Central memory CD8-positive, alpha-beta T cell (primary cell): ENCODE data around the gene SECISBP2.
"Not testable (repeated sequence)": the region's sequence is repeated elsewhere in the genome, so short reads cannot be mapped to it uniquely, and the experiment has no call there.

Experiments
- ATAC-seq: fragments of 150-1000 bp; cut with Tn5 transposase; replicated peaks from 2 replicates; pipeline ENCODE4 v1.10.0; 2022; ENCODE audit warnings: mild to moderate bottlenecking, moderate FRiP score, moderate number of reproducible peaks; ENCODE audit not compliant: poor library complexity, severe bottlenecking; ENCODE audit errors: extremely low read depth
- DNase-seq, 2 donors: peaks; one replicate each; pipeline ENCODE4 v3.0.0; 2021; ENCODE audit warnings: low spot score in 2 of 2
- H3K27ac Mint-ChIP-seq: one replicate; pipeline ENCODE4 v1.8.0; 2022; ENCODE audit warnings: low read depth, mild to moderate bottlenecking, moderate library complexity, mixed read lengths
- H3K27me3 Mint-ChIP-seq: one replicate; pipeline ENCODE4 v1.8.0; 2022; ENCODE audit warnings: mixed read lengths
- H3K36me3 Mint-ChIP-seq: one replicate; pipeline ENCODE4 v1.8.0; 2022; ENCODE audit warnings: mild to moderate bottlenecking, moderate library complexity, mixed read lengths; ENCODE audit not compliant: insufficient read depth
- H3K4me1 Mint-ChIP-seq: one replicate; pipeline ENCODE4 v1.8.0; 2022; ENCODE audit warnings: mixed read lengths
- H3K4me3 Mint-ChIP-seq: one replicate; pipeline ENCODE4 v1.8.0; 2022; ENCODE audit warnings: mild to moderate bottlenecking, moderate library complexity, mixed read lengths
- H3K9me3 Mint-ChIP-seq: one replicate; pipeline ENCODE4 v1.8.0; 2022; ENCODE audit warnings: mixed read lengths

Gene SECISBP2

GRCh38 chr9:89291741-89292140 lies 26.6 kb upstream of the SECISBP2 start:
- Mint-ChIP-seq H3K9me3 (no peaks in the 10 kb centered on the region), H3K36me3 (no peaks in the 10 kb centered on the region), H3K27me3 (peaks cover 5% of the 10 kb centered on the region), H3K27ac (no peak overlapping the region), H3K4me1 (no peaks in the 10 kb centered on the region), H3K4me3 (no peak overlapping the region)
- no peak for DNase-seq
- no peak for ATAC-seq

- no peaks in the 10 kb centered on the region for H3K36me3 Mint-ChIP-seq
- no peak overlapping the region for H3K27ac Mint-ChIP-seq
- ATAC-seq (no peak), DNase-seq (no peak)
- H3K27me3 Mint-ChIP-seq = peaks cover 10% of the 10 kb centered on the region
- no peaks in the 10 kb centered on the region for H3K4me1 Mint-ChIP-seq
- H3K4me3 Mint-ChIP-seq = no peak overlapping the region
- no peaks in the 10 kb centered on the region for H3K9me3 Mint-ChIP-seq
Measured at GRCh38 chr9:89293014-89293413, 25.3 kb upstream of the SECISBP2 start.

GRCh38 chr9:89295400-89295799 lies 22.9 kb upstream of the SECISBP2 start:
- ATAC-seq (no peak), DNase-seq (no peak)
- H3K27ac Mint-ChIP-seq = no peak overlapping the region
- H3K4me3 Mint-ChIP-seq = no peak overlapping the region
- no peaks in the 10 kb centered on the region for H3K4me1 Mint-ChIP-seq
- H3K9me3 Mint-ChIP-seq = no peaks in the 10 kb centered on the region
- no peaks in the 10 kb centered on the region for H3K36me3 Mint-ChIP-seq
- H3K27me3 Mint-ChIP-seq = peaks cover 10% of the 10 kb centered on the region

- not testable (repeated sequence) for DNase-seq, H3K36me3 Mint-ChIP-seq, H3K27me3 Mint-ChIP-seq, ATAC-seq, H3K4me1 Mint-ChIP-seq, H3K27ac Mint-ChIP-seq, H3K4me3 Mint-ChIP-seq, H3K9me3 Mint-ChIP-seq
Measured at GRCh38 chr9:89301996-89302395, 16.3 kb upstream of the SECISBP2 start.

GRCh38 chr9:89304020-89304833 lies 14.1 kb upstream of the SECISBP2 start:
- Mint-ChIP-seq H3K9me3 (no peaks in the 10 kb centered on the region), H3K4me1 (no peaks in the 10 kb centered on the region), H3K27me3 (no peaks in the 10 kb centered on the region), H3K36me3 (peaks cover 2% of the 10 kb centered on the region), H3K4me3 (no peak overlapping the region), H3K27ac (no peak overlapping the region)
- DNase-seq (no peak), ATAC-seq (no peak)

GRCh38 chr9:89304834-89305188 lies 13.5 kb upstream of the SECISBP2 start:
- Mint-ChIP-seq H3K27me3 (no peaks in the 10 kb centered on the region), H3K4me3 (no peak overlapping the region), H3K36me3 (peaks cover 2% of the 10 kb centered on the region), H3K4me1 (no peaks in the 10 kb centered on the region), H3K27ac (no peak overlapping the region), H3K9me3 (no peaks in the 10 kb centered on the region)
- ATAC-seq (no peak), DNase-seq (no peak)

- Mint-ChIP-seq H3K27ac (no peak overlapping the region), H3K36me3 (peaks cover 9% of the 10 kb centered on the region), H3K4me1 (peaks cover 6% of the 10 kb centered on the region), H3K9me3 (no peaks in the 10 kb centered on the region), H3K27me3 (no peaks in the 10 kb centered on the region), H3K4me3 (no peak overlapping the region)
- no peak for ATAC-seq
- no peak for DNase-seq
Measured at GRCh38 chr9:89305868-89306267, 12.4 kb upstream of the SECISBP2 start.

- ATAC-seq (no peak), DNase-seq (no peak)
- peaks cover 8% of the 10 kb centered on the region for H3K4me1 Mint-ChIP-seq
- peaks cover 14% of the 10 kb centered on the region for H3K36me3 Mint-ChIP-seq
- peak overlapping the region; percentile 99 for H3K27ac Mint-ChIP-seq
- peak overlapping the region; percentile 89 for H3K4me3 Mint-ChIP-seq
- H3K9me3 Mint-ChIP-seq = no peaks in the 10 kb centered on the region
- no peaks in the 10 kb centered on the region for H3K27me3 Mint-ChIP-seq
Measured at GRCh38 chr9:89309166-89309565, 9.1 kb upstream of the SECISBP2 start.

- Mint-ChIP-seq H3K9me3 (no peaks in the 10 kb centered on the region), H3K27me3 (no peaks in the 10 kb centered on the region), H3K27ac (peak overlapping the region; percentile 99), H3K4me1 (peaks cover 8% of the 10 kb centered on the region), H3K4me3 (peak overlapping the region; percentile 89), H3K36me3 (peaks cover 14% of the 10 kb centered on the region)
- ATAC-seq (no peak), DNase-seq (no peak)
Measured at GRCh38 chr9:89309608-89310474, 8.5 kb upstream of the SECISBP2 start.

GRCh38 chr9:89310475-89311345 lies 7.6 kb upstream of the SECISBP2 start, which contains the start of gene CKS2:
Gene CKS2, plus strand, starts transcription at chr9:89311195. Its CDS starts 98 bp downstream, at chr9:89311293.
- ATAC-seq (peak; percentile 93), DNase-seq (peak; percentile 98 to 100)
- peak within 1 kb of the TSS; percentile 99 for H3K27ac Mint-ChIP-seq
- no peaks in the 10 kb centered on the region for H3K9me3 Mint-ChIP-seq
- peak within 1 kb of the TSS; percentile 89 for H3K4me3 Mint-ChIP-seq
- H3K4me1 Mint-ChIP-seq = peaks cover 8% of the 10 kb centered on the region
- no peaks in the 10 kb centered on the region for H3K27me3 Mint-ChIP-seq
- H3K36me3 Mint-ChIP-seq = peaks cover 14% of the 10 kb centered on the region

- Mint-ChIP-seq H3K36me3 (peaks cover 14% of the 10 kb centered on the region), H3K27me3 (no peaks in the 10 kb centered on the region), H3K4me1 (peaks cover 8% of the 10 kb centered on the region), H3K9me3 (no peaks in the 10 kb centered on the region), H3K4me3 (peak overlapping the region; percentile 89), H3K27ac (peak overlapping the region; percentile 99)
- ATAC-seq (no peak), DNase-seq (no peak)
Measured at GRCh38 chr9:89311346-89312221, 6.7 kb upstream of the SECISBP2 start.
